ENCODE data around the gene CFAP46.
"Not testable (repeated sequence)": the region's sequence is repeated elsewhere in the genome, so short reads cannot be mapped to it uniquely, and the experiment has no call there.

CFAP46 gene

DNA sequence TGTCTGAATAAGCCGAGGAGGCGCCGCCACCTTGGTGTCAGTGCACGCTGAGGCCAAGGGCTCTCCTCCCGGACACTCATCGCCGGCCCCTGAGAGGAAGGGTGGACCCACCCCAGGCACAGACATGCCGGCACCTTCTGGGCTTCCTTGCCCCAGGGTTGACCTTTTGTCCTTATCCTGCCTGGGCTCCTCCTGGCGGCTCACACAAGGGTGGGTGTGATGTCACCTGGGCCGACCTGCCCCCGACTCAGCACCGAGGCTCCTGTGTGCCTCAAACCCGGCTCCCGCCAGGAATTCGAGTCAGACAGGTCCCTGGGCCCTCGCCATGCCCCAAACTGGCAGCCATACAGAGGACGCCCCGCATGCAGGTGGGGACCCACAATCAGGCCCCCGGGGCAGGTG, 17.7 kb upstream of the CFAP46 start:
- Histone ChIP-seq H3K4me3 (ENCODE audit: low read depth in 1 of 2, low read length in 1 of 2) (no peak overlapping the region), H3K27ac (no peak overlapping the region), H3K4me1 (ENCODE audit: control insufficient read depth in 1 of 2, insufficient read depth in 1 of 2, low read depth in 1 of 2, low read length in 1 of 2) (peaks cover 0 to 5% of the 10 kb centered on the region in 2 experiments), H3K27me3 (peaks cover 71% of the 10 kb centered on the region), H3K9me3 (no peaks in the 10 kb centered on the region), H3K36me3 (no peaks in the 10 kb centered on the region)
- TF ChIP-seq, protein P1, sequence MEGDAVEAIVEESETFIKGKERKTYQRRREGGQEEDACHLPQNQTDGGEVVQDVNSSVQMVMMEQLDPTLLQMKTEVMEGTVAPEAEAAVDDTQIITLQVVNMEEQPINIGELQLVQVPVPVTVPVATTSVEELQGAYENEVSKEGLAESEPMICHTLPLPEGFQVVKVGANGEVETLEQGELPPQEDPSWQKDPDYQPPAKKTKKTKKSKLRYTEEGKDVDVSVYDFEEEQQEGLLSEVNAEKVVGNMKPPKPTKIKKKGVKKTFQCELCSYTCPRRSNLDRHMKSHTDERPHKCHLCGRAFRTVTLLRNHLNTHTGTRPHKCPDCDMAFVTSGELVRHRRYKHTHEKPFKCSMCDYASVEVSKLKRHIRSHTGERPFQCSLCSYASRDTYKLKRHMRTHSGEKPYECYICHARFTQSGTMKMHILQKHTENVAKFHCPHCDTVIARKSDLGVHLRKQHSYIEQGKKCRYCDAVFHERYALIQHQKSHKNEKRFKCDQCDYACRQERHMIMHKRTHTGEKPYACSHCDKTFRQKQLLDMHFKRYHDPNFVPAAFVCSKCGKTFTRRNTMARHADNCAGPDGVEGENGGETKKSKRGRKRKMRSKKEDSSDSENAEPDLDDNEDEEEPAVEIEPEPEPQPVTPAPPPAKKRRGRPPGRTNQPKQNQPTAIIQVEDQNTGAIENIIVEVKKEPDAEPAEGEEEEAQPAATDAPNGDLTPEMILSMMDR (IDR thresholded peaks at IDR 0.05): no peak

DNA sequence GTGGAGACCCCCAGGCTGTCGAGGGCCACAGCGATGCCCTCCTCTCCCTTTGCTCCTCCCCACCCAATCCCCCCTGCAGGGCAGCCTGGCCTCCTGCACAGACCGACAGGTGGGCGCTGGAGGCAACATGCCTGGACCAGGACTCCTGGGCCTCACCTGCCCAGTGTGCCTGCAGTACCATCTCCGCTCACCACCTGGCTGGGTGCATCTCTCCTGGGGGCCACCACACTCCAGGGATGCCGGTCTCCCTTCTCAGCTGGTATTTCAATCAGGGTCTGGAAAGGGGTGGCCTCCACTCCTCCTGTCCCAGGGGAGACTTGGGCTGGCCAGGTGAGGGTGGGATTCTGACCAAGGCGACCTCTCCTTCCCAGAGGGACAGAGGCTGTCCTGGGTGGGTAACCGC, 17.2 kb upstream of the CFAP46 start:
- peaks cover 0 to 5% of the 10 kb centered on the region in 2 experiments for H3K4me1 ChIP-seq (ENCODE audit: control insufficient read depth in 1 of 2, insufficient read depth in 1 of 2, low read depth in 1 of 2, low read length in 1 of 2)
- no peaks in the 10 kb centered on the region for H3K9me3 ChIP-seq
- H3K36me3 ChIP-seq: no peaks in the 10 kb centered on the region
- TF ChIP-seq, protein P1 (IDR thresholded peaks at IDR 0.05): no peak
- no peak overlapping the region for H3K27ac ChIP-seq
- H3K4me3 ChIP-seq (ENCODE audit: low read depth in 1 of 2, low read length in 1 of 2): no peak overlapping the region
- peaks cover 70% of the 10 kb centered on the region for H3K27me3 ChIP-seq

DNA sequence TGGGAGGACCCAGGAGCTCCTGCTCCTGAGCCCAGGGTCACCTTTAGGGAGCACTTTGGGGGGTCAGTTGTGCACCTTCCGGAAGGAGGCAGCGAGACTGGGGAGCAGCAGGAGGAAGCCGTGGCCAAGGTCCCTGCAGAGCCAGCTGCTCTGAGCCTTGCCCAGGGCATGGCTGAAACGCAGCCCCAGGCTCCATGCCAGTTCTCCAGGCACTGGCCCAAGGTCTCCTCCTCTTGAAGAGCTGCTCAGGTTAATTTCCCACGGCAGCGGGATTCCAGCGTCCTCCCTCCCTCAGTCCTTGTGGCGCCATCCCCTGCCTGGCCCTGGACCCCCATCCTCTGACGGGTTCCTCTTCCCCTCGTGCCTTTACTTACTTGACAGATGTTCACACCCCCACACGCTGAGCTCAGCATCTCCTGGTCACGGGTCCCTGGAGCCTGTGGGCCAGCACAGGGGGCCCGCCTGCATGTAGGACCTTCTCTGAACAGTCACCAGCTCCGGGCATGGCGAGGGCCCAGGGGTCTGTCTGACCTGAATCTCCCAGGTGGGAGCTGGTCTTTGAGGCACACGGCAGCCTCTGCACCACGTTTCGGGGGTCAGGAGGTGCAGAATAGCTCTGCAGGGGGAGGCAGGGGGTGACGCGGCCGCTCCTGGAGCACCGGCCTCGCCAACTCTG, 16.7 kb upstream of the CFAP46 start:
- Histone ChIP-seq H3K36me3 (no peaks in the 10 kb centered on the region), H3K4me3 (ENCODE audit: low read depth in 1 of 2, low read length in 1 of 2) (no peak overlapping the region), H3K27ac (no peak overlapping the region), H3K9me3 (no peaks in the 10 kb centered on the region), H3K27me3 (peaks cover 70% of the 10 kb centered on the region), H3K4me1 (ENCODE audit: control insufficient read depth in 1 of 2, insufficient read depth in 1 of 2, low read depth in 1 of 2, low read length in 1 of 2) (peaks cover 0 to 5% of the 10 kb centered on the region in 2 experiments)
- TF ChIP-seq, protein P1 (IDR thresholded peaks at IDR 0.05): no peak

DNA sequence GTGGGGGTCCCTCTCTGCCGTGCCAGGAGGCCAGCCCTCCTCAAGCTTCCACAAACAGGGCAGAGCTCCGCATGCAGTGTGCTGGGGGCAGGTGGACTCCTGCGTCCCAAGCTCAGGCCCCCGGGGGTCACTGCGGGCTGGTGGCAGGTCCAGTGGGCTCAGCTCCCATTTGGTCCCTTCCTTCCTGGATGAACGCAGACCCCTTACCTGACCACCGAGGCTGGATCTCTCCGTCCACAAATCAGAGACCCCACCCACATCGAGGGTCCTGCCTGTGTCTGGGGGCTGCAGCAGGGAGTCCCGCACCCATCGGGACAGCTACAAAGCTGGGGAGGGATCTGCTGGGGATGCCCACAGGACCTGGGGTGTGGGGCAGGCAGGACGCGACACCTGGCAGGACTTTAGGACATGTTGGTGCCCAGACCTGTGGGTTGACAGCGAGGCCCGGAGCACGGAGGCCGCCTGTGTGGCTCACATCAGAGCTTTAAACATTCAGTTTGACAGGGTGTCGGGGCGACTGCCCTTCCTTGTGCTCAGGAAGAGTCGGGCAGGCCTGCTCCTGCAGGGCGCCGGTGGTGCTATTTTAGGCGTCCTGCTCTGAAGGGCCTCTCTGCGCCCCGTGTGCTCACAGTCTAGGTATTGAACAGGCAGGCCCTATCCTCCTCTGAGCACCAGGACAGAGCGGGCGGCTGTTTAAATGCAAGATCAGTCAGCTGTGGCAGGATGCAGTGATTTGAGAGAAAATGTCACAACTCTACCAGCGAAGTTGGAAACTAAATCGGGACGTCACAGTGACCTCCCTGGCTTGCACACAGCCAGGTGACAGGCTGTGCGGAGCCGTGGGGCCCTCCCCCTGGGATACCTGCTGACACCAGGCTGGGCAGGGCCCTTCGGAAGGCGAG, 15.9 kb upstream of the CFAP46 start:
- H3K27ac ChIP-seq: no peak overlapping the region
- H3K27me3 ChIP-seq: peaks cover 70% of the 10 kb centered on the region
- no peaks in the 10 kb centered on the region for H3K9me3 ChIP-seq
- TF ChIP-seq, protein P1 (IDR thresholded peaks at IDR 0.05): no peak
- no peak overlapping the region for H3K4me3 ChIP-seq (ENCODE audit: low read depth in 1 of 2, low read length in 1 of 2)
- H3K4me1 ChIP-seq (ENCODE audit: control insufficient read depth in 1 of 2, insufficient read depth in 1 of 2, low read depth in 1 of 2, low read length in 1 of 2): peaks cover 0 to 5% of the 10 kb centered on the region in 2 experiments
- no peaks in the 10 kb centered on the region for H3K36me3 ChIP-seq

DNA sequence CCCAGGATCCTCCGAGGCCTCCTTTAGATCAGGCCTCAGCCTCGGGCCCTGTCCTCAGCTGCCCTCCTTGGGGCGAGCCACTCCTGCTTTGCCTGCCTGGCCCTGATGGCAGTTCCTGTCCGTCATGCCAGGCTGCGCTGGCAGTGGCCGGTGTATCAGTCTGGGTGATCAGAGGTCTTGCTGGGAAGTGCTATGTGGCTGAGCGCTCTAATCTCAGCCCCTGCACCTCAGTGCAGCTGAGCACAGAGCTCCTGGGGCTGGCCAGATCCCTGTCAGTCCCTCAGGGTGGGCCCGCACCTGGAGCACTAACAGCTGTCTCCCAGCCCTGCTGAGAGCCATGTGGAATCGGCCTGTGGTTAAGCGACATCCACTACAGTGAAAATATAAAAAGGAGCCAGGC, 14.8 kb upstream of the CFAP46 start:
- no peak overlapping the region for H3K4me3 ChIP-seq (ENCODE audit: low read depth in 1 of 2, low read length in 1 of 2)
- H3K36me3 ChIP-seq: no peaks in the 10 kb centered on the region
- no peak overlapping the region for H3K27ac ChIP-seq
- H3K27me3 ChIP-seq: peaks cover 70% of the 10 kb centered on the region
- peaks cover 0 to under 1% of the 10 kb centered on the region in 2 experiments for H3K4me1 ChIP-seq (ENCODE audit: control insufficient read depth in 1 of 2, insufficient read depth in 1 of 2, low read depth in 1 of 2, low read length in 1 of 2)
- no peaks in the 10 kb centered on the region for H3K9me3 ChIP-seq
- TF ChIP-seq, protein P1 (IDR thresholded peaks at IDR 0.05): no peak

DNA sequence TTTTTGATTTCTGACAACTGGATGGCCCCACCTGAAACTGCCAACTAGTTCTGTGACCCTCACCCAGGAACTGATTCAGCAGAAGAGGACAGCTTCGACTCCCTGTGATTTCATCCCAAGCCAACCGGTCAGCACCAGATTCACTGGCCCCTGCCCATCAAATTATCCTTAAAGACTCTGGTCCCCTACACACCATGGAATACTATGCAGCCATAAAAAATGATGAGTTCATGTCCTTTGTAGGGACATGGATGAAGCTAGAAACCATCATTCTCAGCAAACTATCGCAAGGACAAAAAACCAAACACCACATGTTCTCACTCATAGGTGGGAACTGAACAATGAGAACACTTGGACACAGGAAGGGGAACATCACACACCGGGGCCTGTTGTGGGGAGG, 13.9 kb upstream of the CFAP46 start:
- not testable (repeated sequence) for H3K9me3 ChIP-seq; H3K27ac ChIP-seq; H3K4me1 ChIP-seq (ENCODE audit: control insufficient read depth in 1 of 2, insufficient read depth in 1 of 2, low read depth in 1 of 2, low read length in 1 of 2); H3K36me3 ChIP-seq; H3K4me3 ChIP-seq (ENCODE audit: low read depth in 1 of 2, low read length in 1 of 2)
- H3K27me3 ChIP-seq: peaks cover 70% of the 10 kb centered on the region

Data from neutrophil (primary cell).